ENCODE results near the gene HOXB3. TPM values are rescaled to one million over a fixed set of nuclear protein-coding genes. Genes with fewer than 3 reads are reported as not detected.

Gene HOXB3
- polyA plus RNA-seq, 1 donor from 2014 or later = not detected

DNA sequence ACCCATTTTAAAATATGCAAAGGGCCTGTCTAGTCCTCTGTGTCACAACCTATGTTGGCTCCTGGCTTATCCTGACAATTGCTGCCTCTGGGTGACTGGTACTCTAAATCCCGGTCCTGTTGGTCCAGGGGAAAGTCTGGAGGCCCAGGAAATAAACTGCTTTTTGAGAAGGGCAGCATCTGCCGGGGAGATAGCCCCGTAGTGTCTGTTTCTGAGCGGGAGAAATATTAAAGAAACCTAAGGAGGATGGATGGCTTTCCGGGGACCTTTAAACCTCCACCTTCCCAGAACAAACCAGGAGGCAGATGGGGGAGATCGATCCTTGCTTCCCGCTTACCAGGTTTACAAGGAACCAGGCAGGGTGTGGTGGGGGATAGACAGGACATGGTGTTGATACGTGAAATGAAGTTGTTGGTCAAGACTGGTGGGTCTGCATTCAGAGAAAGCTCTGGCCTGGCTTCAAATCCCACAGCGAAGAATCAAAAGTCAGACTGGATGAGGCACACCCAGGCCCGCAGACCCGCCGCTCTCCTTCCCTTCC is 48.9 kb downstream of the HOXB3 start:
- Histone ChIP-seq H3K27ac (ENCODE audit: low read length) (no peak overlapping the region), H3K9me3 (ENCODE audit: low read length) (no peaks in the 10 kb centered on the region), H3K9me2 (ENCODE audit: insufficient read depth, low read length) (no peaks in the 10 kb centered on the region), H3K79me2 (replicated peaks; ENCODE audit: insufficient read depth, low read length) (no peaks in the 10 kb centered on the region), H2AFZ (ENCODE audit: low read depth, low read length) (no peak overlapping the region), H3K27me3 (ENCODE audit: insufficient read depth, low read depth, low read length) (peaks cover 99% of the 10 kb centered on the region), H3F3A (ENCODE audit: insufficient read depth, low read length, poor library complexity, severe bottlenecking) (no peaks in the 10 kb centered on the region), H4K20me1 (ENCODE audit: insufficient read depth) (no peaks in the 10 kb centered on the region), H3K9ac (ENCODE audit: low read length) (no peak overlapping the region), H3K4me2 (ENCODE audit: low read length) (no peak overlapping the region), H3K4me3 (ENCODE audit: low read length) (peak overlapping the region; percentile 49), H3K36me3 (ENCODE audit: insufficient read depth, low read length) (no peaks in the 10 kb centered on the region)
- TF ChIP-seq, protein P1, sequence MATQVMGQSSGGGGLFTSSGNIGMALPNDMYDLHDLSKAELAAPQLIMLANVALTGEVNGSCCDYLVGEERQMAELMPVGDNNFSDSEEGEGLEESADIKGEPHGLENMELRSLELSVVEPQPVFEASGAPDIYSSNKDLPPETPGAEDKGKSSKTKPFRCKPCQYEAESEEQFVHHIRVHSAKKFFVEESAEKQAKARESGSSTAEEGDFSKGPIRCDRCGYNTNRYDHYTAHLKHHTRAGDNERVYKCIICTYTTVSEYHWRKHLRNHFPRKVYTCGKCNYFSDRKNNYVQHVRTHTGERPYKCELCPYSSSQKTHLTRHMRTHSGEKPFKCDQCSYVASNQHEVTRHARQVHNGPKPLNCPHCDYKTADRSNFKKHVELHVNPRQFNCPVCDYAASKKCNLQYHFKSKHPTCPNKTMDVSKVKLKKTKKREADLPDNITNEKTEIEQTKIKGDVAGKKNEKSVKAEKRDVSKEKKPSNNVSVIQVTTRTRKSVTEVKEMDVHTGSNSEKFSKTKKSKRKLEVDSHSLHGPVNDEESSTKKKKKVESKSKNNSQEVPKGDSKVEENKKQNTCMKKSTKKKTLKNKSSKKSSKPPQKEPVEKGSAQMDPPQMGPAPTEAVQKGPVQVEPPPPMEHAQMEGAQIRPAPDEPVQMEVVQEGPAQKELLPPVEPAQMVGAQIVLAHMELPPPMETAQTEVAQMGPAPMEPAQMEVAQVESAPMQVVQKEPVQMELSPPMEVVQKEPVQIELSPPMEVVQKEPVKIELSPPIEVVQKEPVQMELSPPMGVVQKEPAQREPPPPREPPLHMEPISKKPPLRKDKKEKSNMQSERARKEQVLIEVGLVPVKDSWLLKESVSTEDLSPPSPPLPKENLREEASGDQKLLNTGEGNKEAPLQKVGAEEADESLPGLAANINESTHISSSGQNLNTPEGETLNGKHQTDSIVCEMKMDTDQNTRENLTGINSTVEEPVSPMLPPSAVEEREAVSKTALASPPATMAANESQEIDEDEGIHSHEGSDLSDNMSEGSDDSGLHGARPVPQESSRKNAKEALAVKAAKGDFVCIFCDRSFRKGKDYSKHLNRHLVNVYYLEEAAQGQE (IDR thresholded peaks at IDR 0.05; ENCODE audit: borderline replicate concordance) = no peak
- TF ChIP-seq TAF1 (IDR thresholded peaks at IDR 0.05; ENCODE audit: low read depth) (no peak), POLR2AphosphoS5 (IDR thresholded peaks at IDR 0.05) (no peak), EP300 (conservative IDR thresholded peaks at IDR 0.05; ENCODE audit: poor library complexity, severe bottlenecking) (no peak), MXI1 (conservative IDR thresholded peaks at IDR 0.05; ENCODE audit: poor library complexity, severe bottlenecking) (no peak), SMC3 (conservative IDR thresholded peaks at IDR 0.05; ENCODE audit: poor library complexity) (no peak), EZH2 (IDR thresholded peaks at IDR 0.05; ENCODE audit: borderline replicate concordance, insufficient read depth, low read length, poor library complexity, severe bottlenecking) (no peak)
- TF ChIP-seq, protein P2, sequence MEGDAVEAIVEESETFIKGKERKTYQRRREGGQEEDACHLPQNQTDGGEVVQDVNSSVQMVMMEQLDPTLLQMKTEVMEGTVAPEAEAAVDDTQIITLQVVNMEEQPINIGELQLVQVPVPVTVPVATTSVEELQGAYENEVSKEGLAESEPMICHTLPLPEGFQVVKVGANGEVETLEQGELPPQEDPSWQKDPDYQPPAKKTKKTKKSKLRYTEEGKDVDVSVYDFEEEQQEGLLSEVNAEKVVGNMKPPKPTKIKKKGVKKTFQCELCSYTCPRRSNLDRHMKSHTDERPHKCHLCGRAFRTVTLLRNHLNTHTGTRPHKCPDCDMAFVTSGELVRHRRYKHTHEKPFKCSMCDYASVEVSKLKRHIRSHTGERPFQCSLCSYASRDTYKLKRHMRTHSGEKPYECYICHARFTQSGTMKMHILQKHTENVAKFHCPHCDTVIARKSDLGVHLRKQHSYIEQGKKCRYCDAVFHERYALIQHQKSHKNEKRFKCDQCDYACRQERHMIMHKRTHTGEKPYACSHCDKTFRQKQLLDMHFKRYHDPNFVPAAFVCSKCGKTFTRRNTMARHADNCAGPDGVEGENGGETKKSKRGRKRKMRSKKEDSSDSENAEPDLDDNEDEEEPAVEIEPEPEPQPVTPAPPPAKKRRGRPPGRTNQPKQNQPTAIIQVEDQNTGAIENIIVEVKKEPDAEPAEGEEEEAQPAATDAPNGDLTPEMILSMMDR (IDR thresholded peaks at IDR 0.05; ENCODE audit: poor library complexity, severe bottlenecking) = no peak

DNA sequence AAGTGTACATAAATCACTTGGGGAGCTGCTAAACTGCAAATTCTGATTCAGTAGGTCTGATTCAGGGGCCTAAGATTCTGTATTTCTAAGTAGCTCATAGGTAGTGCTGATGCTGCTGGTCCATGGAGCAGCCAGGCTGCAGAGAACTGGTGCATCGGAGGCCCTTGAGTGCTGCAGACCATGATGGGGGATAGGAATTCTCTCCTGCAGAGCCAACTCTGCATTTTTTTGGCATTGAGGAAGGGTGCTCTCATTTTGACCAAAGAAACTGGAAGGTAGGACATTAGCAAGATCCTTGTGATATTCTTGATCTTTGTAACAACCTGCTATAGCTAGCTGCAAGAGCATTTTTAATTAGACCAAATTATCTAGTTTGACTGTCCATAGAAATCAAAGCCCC is 49.8 kb downstream of the HOXB3 start:
- Histone ChIP-seq H3K4me2 (ENCODE audit: low read length) (no peak overlapping the region), H3K9me3 (ENCODE audit: low read length) (no peaks in the 10 kb centered on the region), H4K20me1 (ENCODE audit: insufficient read depth) (no peaks in the 10 kb centered on the region), H3K27me3 (ENCODE audit: insufficient read depth, low read depth, low read length) (peaks cover 96% of the 10 kb centered on the region), H2AFZ (ENCODE audit: low read depth, low read length) (no peak overlapping the region), H3F3A (ENCODE audit: insufficient read depth, low read length, poor library complexity, severe bottlenecking) (no peaks in the 10 kb centered on the region), H3K4me3 (ENCODE audit: low read length) (no peak overlapping the region), H3K9me2 (ENCODE audit: insufficient read depth, low read length) (no peaks in the 10 kb centered on the region), H3K9ac (ENCODE audit: low read length) (no peak overlapping the region), H3K27ac (ENCODE audit: low read length) (no peak overlapping the region), H3K36me3 (ENCODE audit: insufficient read depth, low read length) (no peaks in the 10 kb centered on the region), H3K79me2 (replicated peaks; ENCODE audit: insufficient read depth, low read length) (no peaks in the 10 kb centered on the region)
- TF ChIP-seq SMC3 (conservative IDR thresholded peaks at IDR 0.05; ENCODE audit: poor library complexity) (no peak), RAD21 (conservative IDR thresholded peaks at IDR 0.05) (no peak)

DNA sequence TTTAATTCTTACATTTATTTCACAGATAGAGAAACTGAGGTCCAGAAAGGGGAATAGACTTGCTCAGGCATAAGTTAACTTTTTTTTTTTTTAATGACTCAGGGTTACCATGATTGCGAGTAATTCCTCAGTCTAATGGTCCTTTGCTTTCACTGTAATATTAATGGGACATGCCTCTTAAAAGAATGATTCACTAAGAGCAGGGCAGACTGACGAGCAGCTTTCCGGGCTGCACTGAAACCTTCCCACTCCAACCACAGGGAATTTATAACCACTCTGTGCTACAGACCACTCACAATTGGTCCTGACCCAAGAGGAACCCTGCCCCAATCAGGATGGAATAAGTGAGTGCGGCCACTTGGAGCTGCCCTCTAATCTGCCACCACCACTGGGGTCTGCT is 50.9 kb downstream of the HOXB3 start:
- Histone ChIP-seq H2AFZ (ENCODE audit: low read depth, low read length) (no peak overlapping the region), H3K4me2 (ENCODE audit: low read length) (no peak overlapping the region), H4K20me1 (ENCODE audit: insufficient read depth) (no peaks in the 10 kb centered on the region), H3K36me3 (ENCODE audit: insufficient read depth, low read length) (no peaks in the 10 kb centered on the region), H3K79me2 (replicated peaks; ENCODE audit: insufficient read depth, low read length) (no peaks in the 10 kb centered on the region), H3F3A (ENCODE audit: insufficient read depth, low read length, poor library complexity, severe bottlenecking) (no peaks in the 10 kb centered on the region), H3K9me3 (ENCODE audit: low read length) (no peaks in the 10 kb centered on the region), H3K9me2 (ENCODE audit: insufficient read depth, low read length) (no peaks in the 10 kb centered on the region), H3K4me3 (ENCODE audit: low read length) (no peak overlapping the region), H3K27ac (ENCODE audit: low read length) (no peak overlapping the region), H3K27me3 (ENCODE audit: insufficient read depth, low read depth, low read length) (peaks cover 90% of the 10 kb centered on the region), H3K9ac (ENCODE audit: low read length) (no peak overlapping the region)
- TF ChIP-seq TAF1 (IDR thresholded peaks at IDR 0.05; ENCODE audit: low read depth) (no peak), SMC3 (conservative IDR thresholded peaks at IDR 0.05; ENCODE audit: poor library complexity) (no peak), RAD21 (conservative IDR thresholded peaks at IDR 0.05) (no peak), EZH2 (IDR thresholded peaks at IDR 0.05; ENCODE audit: borderline replicate concordance, insufficient read depth, low read length, poor library complexity, severe bottlenecking) (no peak), EP300 (conservative IDR thresholded peaks at IDR 0.05; ENCODE audit: poor library complexity, severe bottlenecking) (no peak), POLR2AphosphoS5 (IDR thresholded peaks at IDR 0.05) (no peak), MXI1 (conservative IDR thresholded peaks at IDR 0.05; ENCODE audit: poor library complexity, severe bottlenecking) (no peak)
- TF ChIP-seq, protein P1 (IDR thresholded peaks at IDR 0.05; ENCODE audit: borderline replicate concordance) = no peak
- TF ChIP-seq, protein P2 (IDR thresholded peaks at IDR 0.05; ENCODE audit: poor library complexity, severe bottlenecking) = no peak

Data from neural cell (in vitro differentiated cells).